SKM-1 (cell line): ENCODE results near the gene ZNF276.
"Not testable (repeated sequence)": the region's sequence is repeated elsewhere in the genome, so short reads cannot be mapped to it uniquely, and the experiment has no call there.

ENCODE experiments used
- DNase-seq: peaks from one replicate; lab custom pipeline; 2025; ENCODE audit not compliant: unreplicated experiment; lab: John Stamatoyannopoulos, UW

Gene ZNF276

GRCh38 chr16:89779231-89779908, 58.0 kb downstream of the ZNF276 start:
- no peak for DNase-seq

- no peak for DNase-seq
These were observed 58.6 kb downstream of the ZNF276 start for GRCh38 chr16:89779909-89780305.

GRCh38 chr16:89782489-89782888, 61.2 kb downstream of the ZNF276 start:
- no peak for DNase-seq

- DNase-seq: not testable (repeated sequence)
These were observed 62.6 kb downstream of the ZNF276 start for GRCh38 chr16:89783952-89784351.

GRCh38 chr16:89784406-89784805, 63.1 kb downstream of the ZNF276 start:
- no peak for DNase-seq

- no peak for DNase-seq
These were observed 64.3 kb downstream of the ZNF276 start for GRCh38 chr16:89785523-89786155.

GRCh38 chr16:89786474-89787364, 65.4 kb downstream of the ZNF276 start:
- no peak for DNase-seq

GRCh38 chr16:89787365-89787805, 66.0 kb downstream of the ZNF276 start:
- no peak for DNase-seq
